IMR-90 (cell line): ENCODE data around the gene MPRIP. TPM values are rescaled to one million over a fixed set of nuclear protein-coding genes. Genes with fewer than 3 reads are reported as not detected.

Experiments used
- ATAC-seq: fragments of 200-7000 bp; cut with Tn5 transposase; 2 replicates; pipeline ENCODE4 v1.9.1; 2020; ENCODE audit warnings: low read depth, mild to moderate bottlenecking, moderate library complexity
- BruUV-seq: library from RNA; stranded (reverse); fragments of 400-500 nt; replicated peaks from 2 replicates; lab custom pipeline; 2021; lab: Mats Ljungman, UMichigan
- CTCF ChIA-PET: fragments of 300-600 bp; formaldehyde crosslinking; extraction: SDS; loops from one replicate; lab custom pipeline; 2021; ENCODE audit warnings: antibody characterized with exemption; lab: Yijun Ruan, JAX
- POLR2A ChIA-PET: fragments of 300-600 bp; sonication (Branson Sonifier 250); formaldehyde crosslinking; loops from one replicate; lab custom pipeline; 2022; ENCODE audit warnings: antibody characterized with exemption; ENCODE audit not compliant: unreplicated experiment; lab: Charles Lee
- DNase-seq: peaks from one replicate; pipeline ENCODE4 v3.0.0; 2013
- H2AFZ ChIP-seq: replicated peaks from 2 replicates; pipeline ENCODE3; 2013; ENCODE audit warnings: low read length, mild to moderate bottlenecking; ENCODE audit not compliant: poor library complexity
- H2AK5ac ChIP-seq: 2 replicates; pipeline ENCODE4 v1.6.1; 2013; ENCODE audit warnings: low read depth, low read length, inconsistent platforms
- H2AK9ac ChIP-seq: replicated peaks from 2 replicates; pipeline ENCODE3; 2013; ENCODE audit warnings: mild to moderate bottlenecking, low read depth, low read length, moderate library complexity; ENCODE audit not compliant: poor library complexity
- H2BK120ac ChIP-seq: 2 replicates; pipeline ENCODE4 v1.6.1; 2013; ENCODE audit warnings: low read depth, low read length, inconsistent platforms
- H2BK15ac ChIP-seq: 3 replicates; pipeline ENCODE4 v1.6.1; 2013; ENCODE audit warnings: low read depth, low read length, inconsistent platforms
- H2BK20ac ChIP-seq: 2 replicates; pipeline ENCODE4 v1.6.1; 2013; ENCODE audit warnings: low read depth, mild to moderate bottlenecking, inconsistent platforms, low read length, moderate library complexity
- H2BK5ac ChIP-seq: 2 replicates; pipeline ENCODE4 v1.6.1; 2013; ENCODE audit warnings: mild to moderate bottlenecking, low read depth, low read length, inconsistent platforms; ENCODE audit not compliant: poor library complexity, severe bottlenecking
- H3K14ac ChIP-seq: replicated peaks from 2 replicates; pipeline ENCODE4 v1.6.1; 2013; ENCODE audit warnings: low read depth, low read length, inconsistent platforms
- H3K18ac ChIP-seq: 2 replicates; pipeline ENCODE4 v1.6.1; 2013; ENCODE audit warnings: low read depth, low read length, control low read depth
- H3K23ac ChIP-seq: 2 replicates; pipeline ENCODE4 v1.6.1; 2013; ENCODE audit warnings: low read depth, low read length, inconsistent platforms
- H3K27ac ChIP-seq: 2 replicates; pipeline ENCODE4 v1.5.1; 2013; ENCODE audit warnings: mild to moderate bottlenecking, control low read depth, low read length; ENCODE audit not compliant: insufficient read depth
- H3K27me3 ChIP-seq: 2 replicates; pipeline ENCODE4 v1.6.1; 2013; ENCODE audit warnings: low read length; ENCODE audit not compliant: control insufficient read depth, insufficient read depth
- H3K36me3 ChIP-seq: 2 replicates; pipeline ENCODE4 v1.6.1; 2013; ENCODE audit warnings: low read length, mixed read lengths; ENCODE audit not compliant: control insufficient read depth, insufficient read depth
- H3K4ac ChIP-seq: 2 replicates; pipeline ENCODE4 v1.6.1; 2013; ENCODE audit warnings: low read depth, low read length, inconsistent platforms
- H3K4me1 ChIP-seq: 2 replicates; pipeline ENCODE4 v1.6.1; 2013; ENCODE audit warnings: low read length, mixed read lengths; ENCODE audit not compliant: control insufficient read depth, insufficient read depth
- H3K4me2 ChIP-seq: 2 replicates; pipeline ENCODE4 v1.6.1; 2013; ENCODE audit warnings: low read depth, mild to moderate bottlenecking, control low read depth, low read length, moderate library complexity
- H3K4me3 ChIP-seq: 2 replicates; pipeline ENCODE4 v1.5.1; 2013; ENCODE audit warnings: low read depth, mild to moderate bottlenecking, control low read depth, low read length, moderate library complexity; ENCODE audit not compliant: insufficient read depth
- H3K56ac ChIP-seq: 2 replicates; pipeline ENCODE4 v1.6.1; 2013; ENCODE audit warnings: low read length, inconsistent platforms; ENCODE audit not compliant: insufficient read depth; ENCODE audit errors: extremely low read depth
- H3K79me1 ChIP-seq, 2 experiments: 2 replicates each; pipeline ENCODE4 v1.6.1; 2013; ENCODE audit warnings: low read length in 2 of 2, inconsistent platforms in 1 of 2, low read depth in 1 of 2
- H3K9ac ChIP-seq: 2 replicates; pipeline ENCODE4 v1.6.1; 2013; ENCODE audit warnings: low read depth, low read length, control low read depth
- H3K9me1 ChIP-seq: 2 replicates; pipeline ENCODE4 v1.6.1; 2013; ENCODE audit warnings: low read length, inconsistent platforms; ENCODE audit not compliant: insufficient read depth
- H3K9me3 ChIP-seq: 2 replicates; pipeline ENCODE4 v1.6.1; 2013; ENCODE audit warnings: low read length; ENCODE audit not compliant: control insufficient read depth, insufficient read depth
- H4K20me1 ChIP-seq: 2 replicates; pipeline ENCODE4 v1.6.1; 2013; ENCODE audit warnings: low read length, inconsistent platforms; ENCODE audit not compliant: insufficient read depth
- H4K5ac ChIP-seq: 2 replicates; pipeline ENCODE4 v1.6.1; 2013; ENCODE audit warnings: mild to moderate bottlenecking, low read depth, low read length, control low read depth
- H4K8ac ChIP-seq, 2 experiments: 2 replicates each; pipeline ENCODE4 v1.6.1; 2013; ENCODE audit warnings: low read depth in 2 of 2, low read length in 2 of 2, control low read depth in 1 of 2, inconsistent platforms in 1 of 2
- H4K91ac ChIP-seq: 2 replicates; pipeline ENCODE4 v1.6.1; 2013; ENCODE audit warnings: low read depth, low read length, inconsistent platforms; ENCODE audit not compliant: insufficient read depth
- BHLHE40 ChIP-seq: fragments of 150-350 bp; IDR thresholded peaks from 2 replicates; pipeline ENCODE4 v1.6.1; 2016; ENCODE audit warnings: mild to moderate bottlenecking, low read depth, low read length
- CEBPB ChIP-seq: IDR thresholded peaks from 2 replicates; pipeline ENCODE4 v1.6.1; 2012; ENCODE audit warnings: low read depth, low read length, improper control_type of control experiment
- CHD1 ChIP-seq: IDR thresholded peaks from 2 replicates; pipeline ENCODE4 v1.6.1; 2012; ENCODE audit warnings: low read depth, low read length, improper control_type of control experiment
- ELK1 ChIP-seq: fragments of 150-350 bp; IDR thresholded peaks from 2 replicates; pipeline ENCODE4 v1.6.1; 2016; ENCODE audit warnings: low read depth, mild to moderate bottlenecking, low read length, moderate library complexity, borderline replicate concordance
- FOS ChIP-seq: fragments of 150-350 bp; IDR thresholded peaks from 2 replicates; pipeline ENCODE4 v1.6.1; 2016; ENCODE audit warnings: low read depth, low read length
- MAFK ChIP-seq: IDR thresholded peaks from 2 replicates; pipeline ENCODE4 v1.6.1; 2012; ENCODE audit warnings: low read depth, low read length, improper control_type of control experiment
- MAZ ChIP-seq: IDR thresholded peaks from 2 replicates; pipeline ENCODE4 v1.6.1; 2012; ENCODE audit warnings: low read depth, mild to moderate bottlenecking, low read length, improper control_type of control experiment, moderate library complexity, borderline replicate concordance
- MXI1 ChIP-seq: IDR thresholded peaks from 2 replicates; pipeline ENCODE4 v1.6.1; 2012; ENCODE audit warnings: low read depth, mild to moderate bottlenecking, low read length, moderate library complexity, borderline replicate concordance
- NFE2L2 ChIP-seq: fragments of 150-350 bp; IDR thresholded peaks from 2 replicates; pipeline ENCODE4 v1.6.1; 2016; ENCODE audit warnings: low read depth, mild to moderate bottlenecking, low read length
- POLR2A ChIP-seq: IDR thresholded peaks from 2 replicates; pipeline ENCODE4 v1.6.1; 2012; ENCODE audit warnings: mild to moderate bottlenecking, low read depth, low read length
- RAD21 ChIP-seq: IDR thresholded peaks from 2 replicates; pipeline ENCODE4 v1.6.1; 2012; ENCODE audit warnings: low read length, improper control_type of control experiment
- RCOR1 ChIP-seq: IDR thresholded peaks from 2 replicates; pipeline ENCODE4 v1.6.1; 2012; ENCODE audit warnings: mild to moderate bottlenecking, low read length, improper control_type of control experiment; ENCODE audit not compliant: insufficient replicate concordance
- RFX5 ChIP-seq: IDR thresholded peaks from 2 replicates; pipeline ENCODE4 v1.8.0; 2012; ENCODE audit warnings: low read depth, mild to moderate bottlenecking, low read length, moderate library complexity
- SMC3 ChIP-seq: fragments of 150-350 bp; IDR thresholded peaks from 2 replicates; pipeline ENCODE4 v1.6.1; 2016; ENCODE audit warnings: low read depth, mild to moderate bottlenecking, antibody characterized with exemption, low read length, moderate library complexity
- USF2 ChIP-seq: fragments of 150-350 bp; IDR thresholded peaks from 2 replicates; pipeline ENCODE4 v1.6.1; 2017; ENCODE audit warnings: mild to moderate bottlenecking, antibody characterized with exemption, low read length, low read depth
- whole genome bisulfite sequencing, 2 experiments: methylation state at CpG; one replicate each; pipeline versions ENCODE4 v1.1.5 to v1.1.7; 2013; ENCODE audit warnings: missing lambda C conversion rate in 2 of 2; ENCODE audit not compliant: insufficient read length in 1 of 2; ENCODE audit errors: extremely low coverage in 2 of 2; 5-methylcytosine and 5-hydroxymethylcytosine counted together
- dilution Hi-C: fragments of 300-500 bp; cut with HindIII; formaldehyde crosslinking; loops from one replicate; pipeline ENCODE4 v1.14.3; 2018; ENCODE audit warnings: low sequenced_read_pairs; ENCODE audit not compliant: unreplicated experiment
- in situ Hi-C: fragments of 300-500 bp; cut with MboI; formaldehyde crosslinking; loops from 3 replicates; pipeline ENCODE4 v1.14.3; 2019; ENCODE audit warnings: low sequenced_read_pairs, inconsistent platforms, mixed read lengths
- intact Hi-C: fragments of 100-400 bp; cut with micrococcal nuclease; formaldehyde crosslinking; loops from 2 replicates; pipeline ENCODE4 v1.10.0; 2022
- polyA plus RNA-seq, 3 experiments: library from polyadenylated mRNA; depleted of rRNA; stranded (reverse); fragments of >200 nt; gene quantifications; 2 replicates each; pipeline ENCODE4 v1.2.3, GENCODE V29; 2012; ENCODE audit warnings: low replicate concordance in 1 of 3
- total RNA-seq: library from RNA; depleted of rRNA; stranded (reverse); fragments of >200 nt; gene quantifications from 2 replicates; pipeline ENCODE4 v1.2.3, GENCODE V29; 2012
- TF ChIP-seq, protein P1 (sequence below): conservative IDR thresholded peaks from 2 replicates; pipeline ENCODE4 v1.5.1; 2012; ENCODE audit warnings: mild to moderate bottlenecking, low read depth, low read length, improper control_type of control experiment

Gene MPRIP
- total and polyA plus RNA-seq, 2 of the 4 experiments (the other 2 are of a cell fraction) = 111 to 149 TPM

DNA sequence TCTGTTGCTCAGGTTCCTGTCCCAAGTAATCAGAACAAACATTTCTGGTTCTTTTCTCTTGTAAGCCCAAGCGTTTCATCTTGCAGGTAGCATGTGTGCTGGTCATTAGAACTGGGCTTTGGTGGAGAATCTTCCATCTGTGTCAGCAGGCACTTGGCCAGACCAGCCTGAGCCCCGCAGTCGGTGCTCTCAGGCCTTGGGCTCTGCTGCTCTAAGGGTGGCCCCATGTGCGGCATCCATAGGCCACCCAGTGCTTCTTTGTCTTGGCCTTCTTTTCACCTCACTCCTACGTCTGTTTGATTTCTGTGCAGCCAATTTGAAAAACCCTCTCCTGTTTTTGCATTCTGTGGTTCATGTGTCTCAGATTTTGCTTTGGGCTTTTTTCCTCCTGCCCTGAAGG is 112.3 kb downstream of the MPRIP start:
- Histone ChIP-seq H2AFZ (no peak overlapping the region), H3K4me2 (no peak overlapping the region), H3K4me1 (peaks cover 29% of the 10 kb centered on the region), H4K91ac (no peak overlapping the region), H3K36me3 (peaks cover 71% of the 10 kb centered on the region), H3K27ac (no peak overlapping the region), H4K8ac (no peak overlapping the region), H2BK15ac (no peak overlapping the region), H2AK5ac (no peak overlapping the region), H4K20me1 (peaks cover 36% of the 10 kb centered on the region), H2BK120ac (no peak overlapping the region), H3K23ac (no peak overlapping the region), H3K9me1 (peaks cover 38% of the 10 kb centered on the region), H2BK5ac (no peak overlapping the region), H3K18ac (no peak overlapping the region), H3K4ac (no peak overlapping the region), H3K27me3 (no peaks in the 10 kb centered on the region), H3K9me3 (no peaks in the 10 kb centered on the region), H2BK20ac (no peak overlapping the region), H3K14ac (no peak overlapping the region), H3K4me3 (no peak overlapping the region), H3K79me1 (peaks cover 37 to 78% of the 10 kb centered on the region in 2 experiments), H3K9ac (no peak overlapping the region), H2AK9ac (no peak overlapping the region), H3K56ac (no peak overlapping the region), H4K5ac (no peak overlapping the region)
- ChIA-PET POLR2A (no interaction called here), CTCF (no interaction called here)
- dilution Hi-C loops (no loop called here), intact Hi-C loops (loop anchor here (5.0 kb wide), 1 partner anchor 112 kb away; the partner anchor contains the start of gene MPRIP), in situ Hi-C loops (no loop called here)
- TF ChIP-seq ELK1 = no peak
- TF ChIP-seq POLR2A = no peak
- TF ChIP-seq MAZ = no peak
- no peak for TF ChIP-seq MAFK
- no peak for TF ChIP-seq SMC3
- TF ChIP-seq FOS = no peak
- TF ChIP-seq BHLHE40 = no peak
- no peak for TF ChIP-seq CHD1
- no peak for TF ChIP-seq CEBPB
- no peak for TF ChIP-seq RAD21
- no peak for TF ChIP-seq NFE2L2
- TF ChIP-seq USF2 = no peak
- no peak for TF ChIP-seq MXI1
- no peak for TF ChIP-seq RCOR1
- TF ChIP-seq RFX5 = no peak
- TF ChIP-seq, protein P1, sequence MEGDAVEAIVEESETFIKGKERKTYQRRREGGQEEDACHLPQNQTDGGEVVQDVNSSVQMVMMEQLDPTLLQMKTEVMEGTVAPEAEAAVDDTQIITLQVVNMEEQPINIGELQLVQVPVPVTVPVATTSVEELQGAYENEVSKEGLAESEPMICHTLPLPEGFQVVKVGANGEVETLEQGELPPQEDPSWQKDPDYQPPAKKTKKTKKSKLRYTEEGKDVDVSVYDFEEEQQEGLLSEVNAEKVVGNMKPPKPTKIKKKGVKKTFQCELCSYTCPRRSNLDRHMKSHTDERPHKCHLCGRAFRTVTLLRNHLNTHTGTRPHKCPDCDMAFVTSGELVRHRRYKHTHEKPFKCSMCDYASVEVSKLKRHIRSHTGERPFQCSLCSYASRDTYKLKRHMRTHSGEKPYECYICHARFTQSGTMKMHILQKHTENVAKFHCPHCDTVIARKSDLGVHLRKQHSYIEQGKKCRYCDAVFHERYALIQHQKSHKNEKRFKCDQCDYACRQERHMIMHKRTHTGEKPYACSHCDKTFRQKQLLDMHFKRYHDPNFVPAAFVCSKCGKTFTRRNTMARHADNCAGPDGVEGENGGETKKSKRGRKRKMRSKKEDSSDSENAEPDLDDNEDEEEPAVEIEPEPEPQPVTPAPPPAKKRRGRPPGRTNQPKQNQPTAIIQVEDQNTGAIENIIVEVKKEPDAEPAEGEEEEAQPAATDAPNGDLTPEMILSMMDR = no peak
- BruUV-seq = no TSS peak
- no peak for ATAC-seq
- no peak for DNase-seq
- 94% methylated on average over 3 of the region's 5 CpGs; no CpG with 5 or more reads in 1 of the 2 experiments for WGBS, 2 experiments
